Measurements from ENCODE around the gene ARMH4. TPM values are rescaled to one million over a fixed set of nuclear protein-coding genes. Genes with fewer than 3 reads are reported as not detected.

ARMH4 gene
- total and polyA plus RNA-seq, 10 of the 15 experiments (the other 5 are each of a cell fraction or from before 2014, with no cell fraction given) = 0.50 to 0.97 (median 0.60) TPM; not detected in 7

- intact Hi-C loops (cut with micrococcal nuclease; ENCODE audit: unreplicated experiment) (no loop called here), in situ Hi-C loops (cut with MboI) (no loop called here)
- Histone ChIP-seq H3K9me3 (replicated peaks; ENCODE audit: control insufficient read depth, insufficient read depth, low read length) (no peaks in the 10 kb centered on the region), H4K20me1 (ENCODE audit: control insufficient read depth, insufficient read depth) (no peaks in the 10 kb centered on the region), H3K4me3 (no peak overlapping the region), H3K27me3 (replicated peaks in 1 of 2; ENCODE audit: control insufficient read depth in 2 of 2, insufficient read depth in 2 of 2, low read length in 1 of 2) (no peaks in the 10 kb centered on the region), H3K79me2 (ENCODE audit: control insufficient read depth, insufficient read depth, low read length) (no peaks in the 10 kb centered on the region), H3K36me3 (ENCODE audit: control insufficient read depth in 2 of 2, insufficient read depth in 2 of 2, low read length in 1 of 2) (no peaks in the 10 kb centered on the region), H2AFZ (ENCODE audit: control insufficient read depth, low read depth, low read length) (no peak overlapping the region), H3K27ac (ENCODE audit: control insufficient read depth, insufficient read depth) (no peak overlapping the region), H3K4me1 (ENCODE audit: control insufficient read depth, insufficient read depth, low read length) (no peaks in the 10 kb centered on the region), H3K9ac (ENCODE audit: control insufficient read depth, insufficient read depth, low read length) (no peak overlapping the region), H3K4me2 (ENCODE audit: control insufficient read depth, insufficient read depth) (no peak overlapping the region)
- ATAC-seq = no peak
- TF ChIP-seq, protein P1, sequence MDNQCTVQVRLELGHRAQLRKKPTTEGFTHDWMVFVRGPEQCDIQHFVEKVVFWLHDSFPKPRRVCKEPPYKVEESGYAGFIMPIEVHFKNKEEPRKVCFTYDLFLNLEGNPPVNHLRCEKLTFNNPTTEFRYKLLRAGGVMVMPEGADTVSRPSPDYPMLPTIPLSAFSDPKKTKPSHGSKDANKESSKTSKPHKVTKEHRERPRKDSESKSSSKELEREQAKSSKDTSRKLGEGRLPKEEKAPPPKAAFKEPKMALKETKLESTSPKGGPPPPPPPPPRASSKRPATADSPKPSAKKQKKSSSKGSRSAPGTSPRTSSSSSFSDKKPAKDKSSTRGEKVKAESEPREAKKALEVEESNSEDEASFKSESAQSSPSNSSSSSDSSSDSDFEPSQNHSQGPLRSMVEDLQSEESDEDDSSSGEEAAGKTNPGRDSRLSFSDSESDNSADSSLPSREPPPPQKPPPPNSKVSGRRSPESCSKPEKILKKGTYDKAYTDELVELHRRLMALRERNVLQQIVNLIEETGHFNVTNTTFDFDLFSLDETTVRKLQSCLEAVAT (IDR thresholded peaks at IDR 0.05) = no peak
- no peak for TF ChIP-seq CHD1 (IDR thresholded peaks at IDR 0.05; ENCODE audit: low read depth, low read length)
- TF ChIP-seq, protein P2, sequence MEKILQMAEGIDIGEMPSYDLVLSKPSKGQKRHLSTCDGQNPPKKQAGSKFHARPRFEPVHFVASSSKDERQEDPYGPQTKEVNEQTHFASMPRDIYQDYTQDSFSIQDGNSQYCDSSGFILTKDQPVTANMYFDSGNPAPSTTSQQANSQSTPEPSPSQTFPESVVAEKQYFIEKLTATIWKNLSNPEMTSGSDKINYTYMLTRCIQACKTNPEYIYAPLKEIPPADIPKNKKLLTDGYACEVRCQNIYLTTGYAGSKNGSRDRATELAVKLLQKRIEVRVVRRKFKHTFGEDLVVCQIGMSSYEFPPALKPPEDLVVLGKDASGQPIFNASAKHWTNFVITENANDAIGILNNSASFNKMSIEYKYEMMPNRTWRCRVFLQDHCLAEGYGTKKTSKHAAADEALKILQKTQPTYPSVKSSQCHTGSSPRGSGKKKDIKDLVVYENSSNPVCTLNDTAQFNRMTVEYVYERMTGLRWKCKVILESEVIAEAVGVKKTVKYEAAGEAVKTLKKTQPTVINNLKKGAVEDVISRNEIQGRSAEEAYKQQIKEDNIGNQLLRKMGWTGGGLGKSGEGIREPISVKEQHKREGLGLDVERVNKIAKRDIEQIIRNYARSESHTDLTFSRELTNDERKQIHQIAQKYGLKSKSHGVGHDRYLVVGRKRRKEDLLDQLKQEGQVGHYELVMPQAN (conservative IDR thresholded peaks at IDR 0.05) = no peak
- TF ChIP-seq, protein P3, sequence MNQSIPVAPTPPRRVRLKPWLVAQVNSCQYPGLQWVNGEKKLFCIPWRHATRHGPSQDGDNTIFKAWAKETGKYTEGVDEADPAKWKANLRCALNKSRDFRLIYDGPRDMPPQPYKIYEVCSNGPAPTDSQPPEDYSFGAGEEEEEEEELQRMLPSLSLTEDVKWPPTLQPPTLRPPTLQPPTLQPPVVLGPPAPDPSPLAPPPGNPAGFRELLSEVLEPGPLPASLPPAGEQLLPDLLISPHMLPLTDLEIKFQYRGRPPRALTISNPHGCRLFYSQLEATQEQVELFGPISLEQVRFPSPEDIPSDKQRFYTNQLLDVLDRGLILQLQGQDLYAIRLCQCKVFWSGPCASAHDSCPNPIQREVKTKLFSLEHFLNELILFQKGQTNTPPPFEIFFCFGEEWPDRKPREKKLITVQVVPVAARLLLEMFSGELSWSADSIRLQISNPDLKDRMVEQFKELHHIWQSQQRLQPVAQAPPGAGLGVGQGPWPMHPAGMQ (IDR thresholded peaks at IDR 0.05; ENCODE audit: borderline replicate concordance) = no peak
- TF ChIP-seq IKZF1 (conservative IDR thresholded peaks at IDR 0.05) = no peak
- no peak for TF ChIP-seq NFIC (IDR thresholded peaks at IDR 0.05; ENCODE audit: low read depth, low read length)
- no peak for TF ChIP-seq ZNF217 (IDR thresholded peaks at IDR 0.05)
- no peak for TF ChIP-seq HCFC1 (IDR thresholded peaks at IDR 0.05; ENCODE audit: low read length)
- no peak for TF ChIP-seq ZBTB33 (IDR thresholded peaks at IDR 0.05)
- no peak for TF ChIP-seq POLR2AphosphoS5 (IDR thresholded peaks at IDR 0.05; ENCODE audit: low read length)
- TF ChIP-seq MTA2 (IDR thresholded peaks at IDR 0.05; ENCODE audit: low read depth) = no peak
- TF ChIP-seq BHLHE40 (IDR thresholded peaks at IDR 0.05; ENCODE audit: borderline replicate concordance in 1 of 2, low read depth in 2 of 2, low read length in 1 of 2) = no peak
- no peak for FAIRE-seq
- no TSS peak for BruUV-seq (replicated peaks)
- POLR2A ChIA-PET = no interaction called here
- RAD21 ChIA-PET (ENCODE audit: unreplicated experiment) = no interaction called here
- CTCF ChIA-PET = no interaction called here
- SMC1A ChIA-PET (ENCODE audit: uncharacterized antibody, unreplicated experiment) = no interaction called here
- no peak for DNase-seq (ENCODE audit: low read depth, low spot score)
- 10% methylated on average over 6 of the region's 6 CpGs for WGBS (ENCODE audit: insufficient coverage, insufficient replicate concordance, low lambda C conversion rate, missing lambda C conversion rate)
Observed at GRCh38 chr14:57987596-57988300, 164.3 kb downstream of the ARMH4 start.
